Breast epithelium (tissue), 4 donors: ENCODE results near the gene SOX11. TPM values are rescaled to one million over a fixed set of nuclear protein-coding genes. Genes with fewer than 3 reads are reported as not detected.
"Not testable (repeated sequence)": the region's sequence is repeated elsewhere in the genome, so short reads cannot be mapped to it uniquely, and the experiment has no call there.

Experiments
- DNase-seq, 2 donors: peaks; one replicate each; pipeline ENCODE4 v3.0.0-alpha.2; 2019; ENCODE audit warnings: low spot score in 2 of 2
- H3K27ac ChIP-seq, 2 donors: fragments of 200-600 bp; sonication (generic) in 1 of 2; one replicate each; pipeline ENCODE4 v1.5.1; 2016 to 2019; ENCODE audit warnings: mild to moderate bottlenecking in 1 of 2
- H3K27me3 ChIP-seq, 2 donors: fragments of 200-600 bp; sonication (generic) in 1 of 2; one replicate each; pipeline versions ENCODE4 v1.5.1 to v1.6.0; 2017 to 2019; ENCODE audit warnings: control low read depth in 1 of 2, mild to moderate bottlenecking in 1 of 2
- H3K36me3 ChIP-seq: fragments of 200-600 bp; one replicate; pipeline ENCODE4 v1.5.1; 2019
- H3K4me1 ChIP-seq, 2 donors: fragments of 200-600 bp; sonication (generic); one replicate each; pipeline ENCODE4 v1.5.1; 2016 to 2019; ENCODE audit warnings: control low read depth in 1 of 2
- H3K4me3 ChIP-seq, 3 donors: fragments of 200-600 bp; sonication (generic); 1 replicate in 2 of 3; 2 replicates in 1 of 3; pipeline ENCODE4 v1.5.1; 2016 to 2019; ENCODE audit warnings: mild to moderate bottlenecking in 3 of 3, moderate library complexity in 2 of 3
- H3K9me3 ChIP-seq, 2 donors: fragments of 200-600 bp; sonication (generic) in 1 of 2; one replicate each; pipeline ENCODE4 v1.5.1; 2016 to 2019; ENCODE audit warnings: control low read depth in 1 of 2
- POLR2A ChIP-seq: fragments of 450-650 bp; IDR thresholded peaks from one replicate; pipeline ENCODE4 v1.6.1; 2016; ENCODE audit warnings: antibody characterized with exemption, mild to moderate bottlenecking, moderate library complexity
- POLR2AphosphoS5 ChIP-seq, 3 donors: sonication (generic); formaldehyde crosslinking; IDR thresholded peaks; one replicate each; pipeline ENCODE4 v1.6.1; 2017; ENCODE audit warnings: antibody characterized with exemption in 3 of 3
- intact Hi-C: fragments of 100-400 bp; cut with DNase I; formaldehyde crosslinking; loops from one replicate; pipeline ENCODE4 v1.15.1; 2023; ENCODE audit warnings: low total_unique reads
- total RNA-seq, 3 donors: library from RNA; depleted of rRNA; stranded (reverse); fragments of >200 nt; gene quantifications; one replicate each; pipeline ENCODE4 v1.1.0, GENCODE V29; 2016
- TF ChIP-seq, protein P1 (sequence below), 3 donors: fragments of 450-650 bp; IDR thresholded peaks; one replicate each; pipeline ENCODE4 v1.5.1; 2016 to 2017; ENCODE audit warnings: antibody characterized with exemption in 3 of 3, mild to moderate bottlenecking in 3 of 3, moderate library complexity in 3 of 3

The SOX11 gene
- under 1 TPM in 2 of 3 donors, not detected in 1; 0.15 to 0.33 TPM for total RNA-seq

- no peaks in the 10 kb centered on the region for H3K9me3 ChIP-seq
- intact Hi-C loops: loop anchor here (5.0 kb wide), 2 partner anchors 610 to 1520 kb away; no protein-coding TSS in a partner anchor
These were observed at the start of gene SOX11 for GRCh38 chr2:5691985-5692529. TSS of gene SOX11 (plus strand) at chr2:5692384. CDS start at chr2:5692722, 338 bp downstream.

DNA sequence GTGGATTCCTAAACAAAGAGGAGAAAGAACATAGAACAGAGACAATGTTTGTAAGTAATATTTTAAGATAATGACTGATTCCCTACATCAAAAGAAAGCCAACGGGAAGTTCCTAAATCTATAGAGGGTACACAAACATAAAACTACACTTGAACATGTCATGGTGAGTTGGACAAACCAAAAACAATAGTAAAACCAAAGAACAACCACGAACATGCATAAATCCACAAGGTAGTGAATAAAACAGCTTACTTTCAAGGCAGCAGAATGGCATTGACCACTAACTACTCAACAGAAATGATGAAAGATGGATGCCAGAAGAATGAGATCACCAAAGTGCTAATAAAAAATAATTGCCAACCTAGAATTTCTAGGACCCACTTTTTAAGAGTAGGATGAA lies 39.5 kb upstream of the SOX11 start:
- H3K27ac ChIP-seq, H3K9me3 ChIP-seq, H3K27me3 ChIP-seq, H3K36me3 ChIP-seq, H3K4me3 ChIP-seq, DNase-seq, intact Hi-C loops, H3K4me1 ChIP-seq: not testable (repeated sequence)

More at GRCh38 chr2:5691985-5692529, at the start of gene SOX11:
- no peaks in the 10 kb centered on the region for H3K36me3 ChIP-seq
- TF ChIP-seq, protein P1, sequence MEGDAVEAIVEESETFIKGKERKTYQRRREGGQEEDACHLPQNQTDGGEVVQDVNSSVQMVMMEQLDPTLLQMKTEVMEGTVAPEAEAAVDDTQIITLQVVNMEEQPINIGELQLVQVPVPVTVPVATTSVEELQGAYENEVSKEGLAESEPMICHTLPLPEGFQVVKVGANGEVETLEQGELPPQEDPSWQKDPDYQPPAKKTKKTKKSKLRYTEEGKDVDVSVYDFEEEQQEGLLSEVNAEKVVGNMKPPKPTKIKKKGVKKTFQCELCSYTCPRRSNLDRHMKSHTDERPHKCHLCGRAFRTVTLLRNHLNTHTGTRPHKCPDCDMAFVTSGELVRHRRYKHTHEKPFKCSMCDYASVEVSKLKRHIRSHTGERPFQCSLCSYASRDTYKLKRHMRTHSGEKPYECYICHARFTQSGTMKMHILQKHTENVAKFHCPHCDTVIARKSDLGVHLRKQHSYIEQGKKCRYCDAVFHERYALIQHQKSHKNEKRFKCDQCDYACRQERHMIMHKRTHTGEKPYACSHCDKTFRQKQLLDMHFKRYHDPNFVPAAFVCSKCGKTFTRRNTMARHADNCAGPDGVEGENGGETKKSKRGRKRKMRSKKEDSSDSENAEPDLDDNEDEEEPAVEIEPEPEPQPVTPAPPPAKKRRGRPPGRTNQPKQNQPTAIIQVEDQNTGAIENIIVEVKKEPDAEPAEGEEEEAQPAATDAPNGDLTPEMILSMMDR (IDR thresholded peaks at IDR 0.05): no peak
- TF ChIP-seq POLR2A (no peak), POLR2AphosphoS5 (IDR thresholded peaks at IDR 0.05) (no peak)
- peaks cover 13 to 15% of the 10 kb centered on the region in 2 donors for H3K4me1 ChIP-seq
- H3K27me3 ChIP-seq: peaks cover 3 to 81% of the 10 kb centered on the region in 2 donors
- H3K27ac ChIP-seq: no peak within 1 kb of the TSS
- DNase-seq: peak in 1 of 2 donors; percentile 71
- H3K4me3 ChIP-seq: peak within 1 kb of the TSS; percentile 18 to 62 (median 45)

- DNase-seq, H3K4me1 ChIP-seq, intact Hi-C loops, H3K36me3 ChIP-seq, H3K27ac ChIP-seq, H3K9me3 ChIP-seq, H3K27me3 ChIP-seq, H3K4me3 ChIP-seq: not testable (repeated sequence)
These were observed 38.4 kb upstream of the SOX11 start for GRCh38 chr2:5653756-5654155.

GRCh38 chr2:5657231-5657630 lies 35.0 kb upstream of the SOX11 start:
- H3K27ac ChIP-seq: no peak overlapping the region
- no peak for DNase-seq
- H3K36me3 ChIP-seq: no peaks in the 10 kb centered on the region
- intact Hi-C loops: no loop called here
- TF ChIP-seq POLR2AphosphoS5 (IDR thresholded peaks at IDR 0.05) (no peak), POLR2A (no peak)
- TF ChIP-seq, protein P1 (IDR thresholded peaks at IDR 0.05): no peak
- H3K27me3 ChIP-seq: no peaks in the 10 kb centered on the region
- no peak overlapping the region for H3K4me3 ChIP-seq
- no peaks in the 10 kb centered on the region for H3K4me1 ChIP-seq
- H3K9me3 ChIP-seq: peaks cover 0 to 8% of the 10 kb centered on the region in 2 donors

- no peak overlapping the region for H3K4me3 ChIP-seq
- no peak for TF ChIP-seq POLR2A
- TF ChIP-seq POLR2AphosphoS5 (IDR thresholded peaks at IDR 0.05): no peak
- TF ChIP-seq, protein P1 (IDR thresholded peaks at IDR 0.05): no peak
- no peaks in the 10 kb centered on the region for H3K36me3 ChIP-seq
- DNase-seq: no peak
- H3K27me3 ChIP-seq: no peaks in the 10 kb centered on the region
- intact Hi-C loops: no loop called here
- no peak overlapping the region for H3K27ac ChIP-seq
- H3K9me3 ChIP-seq: peaks cover 0 to 8% of the 10 kb centered on the region in 2 donors
- H3K4me1 ChIP-seq: no peaks in the 10 kb centered on the region
These were observed 31.6 kb upstream of the SOX11 start for GRCh38 chr2:5660591-5660990.

DNA sequence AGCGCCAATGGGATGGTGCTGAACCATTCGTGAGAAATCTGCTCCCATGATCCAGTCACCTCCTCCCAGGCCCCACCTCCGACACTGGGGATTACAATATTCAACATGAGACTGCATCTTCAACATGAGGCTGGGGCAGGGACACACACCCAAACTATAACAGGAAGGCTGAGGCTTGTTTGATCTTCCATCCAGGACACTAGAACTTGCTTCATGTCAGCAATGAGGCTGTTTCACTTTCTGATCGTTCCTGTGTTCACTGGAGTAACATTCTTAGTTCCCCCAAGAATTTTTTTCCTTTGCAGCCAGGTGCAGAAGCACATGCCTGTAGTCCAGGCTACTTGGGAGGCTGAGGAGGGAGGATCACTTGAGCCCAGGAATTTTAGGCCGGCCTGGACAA lies 30.8 kb upstream of the SOX11 start:
- H3K27ac ChIP-seq: no peak overlapping the region
- H3K9me3 ChIP-seq: peaks cover 0 to 8% of the 10 kb centered on the region in 2 donors
- intact Hi-C loops: no loop called here
- TF ChIP-seq, protein P1 (IDR thresholded peaks at IDR 0.05): no peak
- no peak for TF ChIP-seq POLR2A
- no peak for TF ChIP-seq POLR2AphosphoS5 (IDR thresholded peaks at IDR 0.05)
- H3K27me3 ChIP-seq: no peaks in the 10 kb centered on the region
- H3K4me3 ChIP-seq: no peak overlapping the region
- no peaks in the 10 kb centered on the region for H3K4me1 ChIP-seq
- H3K36me3 ChIP-seq: no peaks in the 10 kb centered on the region
- DNase-seq: no peak
